Kidney (tissue), 14 donors: Measurements from ENCODE around the gene LAMTOR5. TPM values are rescaled to one million over a fixed set of nuclear protein-coding genes. Genes with fewer than 3 reads are reported as not detected.
A peak's percentile ranks its signal among the peaks of the same experiment; 100 is the strongest.

ENCODE experiments used
- DNase-seq, 5 donors: peaks; one replicate each; pipeline ENCODE4 v3.0.0-alpha.2; 2013 to 2020
- FAIRE-seq: peaks from 2 replicates; lab custom pipeline; 2012; peaks lifted over from hg19 to GRCh38; lab: Jason Lieb, UNC
- H3K27ac ChIP-seq, 2 donors: one replicate each; pipeline ENCODE4 v1.7.0; 2013; ENCODE audit warnings: low read depth in 2 of 2, low read length in 2 of 2, inconsistent platforms in 1 of 2
- H3K27me3 ChIP-seq: one replicate; pipeline ENCODE4 v1.7.1; 2013; ENCODE audit warnings: low read length, inconsistent platforms; ENCODE audit not compliant: control insufficient read depth, insufficient read depth
- H3K36me3 ChIP-seq, 3 donors: one replicate each; pipeline versions ENCODE4 v1.7.0 to v1.7.1; 2013; ENCODE audit warnings: low read length in 3 of 3, control low read depth in 1 of 3, inconsistent platforms in 1 of 3; ENCODE audit not compliant: insufficient read depth in 3 of 3, control insufficient read depth in 2 of 3
- H3K4me1 ChIP-seq, 3 donors: one replicate each; pipeline versions ENCODE4 v1.7.0 to v1.7.1; 2013; ENCODE audit warnings: low read length in 3 of 3, inconsistent platforms in 1 of 3, low read depth in 1 of 3; ENCODE audit not compliant: control insufficient read depth in 2 of 3, insufficient read depth in 2 of 3
- H3K4me3 ChIP-seq, 3 donors: one replicate each; pipeline versions ENCODE4 v1.7.0 to v1.8.1; 2013; ENCODE audit warnings: low read length in 3 of 3, control low read depth in 1 of 3, inconsistent platforms in 1 of 3
- H3K9ac ChIP-seq, 3 donors: one replicate each; pipeline versions ENCODE4 v1.7.0 to v1.7.1; 2013; ENCODE audit warnings: low read length in 3 of 3, control low read depth in 1 of 3, inconsistent platforms in 1 of 3
- H3K9me3 ChIP-seq, 3 donors: one replicate each; pipeline versions ENCODE4 v1.7.0 to v1.7.1; 2013; ENCODE audit warnings: low read length in 3 of 3, control low read depth in 1 of 3, inconsistent platforms in 1 of 3; ENCODE audit not compliant: control insufficient read depth in 2 of 3, insufficient read depth in 1 of 3
- intact Hi-C: fragments of 100-400 bp; cut with DNase I; formaldehyde crosslinking; loops from one replicate; pipeline ENCODE4 v1.11.1; 2022
- polyA plus RNA-seq: library from polyadenylated mRNA; stranded (reverse); fragments of 350-450 nt; fragmentation: Illumina TruSeq; extraction: RNeasy Lipid Tissue Mini Kit (QIAGEN cat#74804); gene quantifications from one replicate; pipeline ENCODE4 v1.2.3, GENCODE V29; 2014; ENCODE audit warnings: low read depth, low replicate concordance; ENCODE audit not compliant: insufficient read depth
- total RNA-seq: library from RNA; stranded (reverse); fragmentation: NEBNext Ultra II Directional; extraction: Animal tissue kit (Norgen Biotek cat#: 25700); gene quantifications from one replicate; pipeline ENCODE4 v1.2.1, GENCODE V29; 2021
- TF ChIP-seq, protein P1 (sequence below): IDR thresholded peaks from 3 replicates; pipeline ENCODE4 v1.5.1; 2012; ENCODE audit warnings: mild to moderate bottlenecking, moderate library complexity, borderline replicate concordance; ENCODE audit not compliant: insufficient read depth; ENCODE audit errors: extremely low read depth
- donor health status: control.
- donor health status: control.
- donor health status: control.
- donor health status: control.
- donor health status: control.
- donor health status: DM: yes; HTN: yes; CAD: no.
- donor health status: Normal renal cell carcinoma (clear cell type).

The LAMTOR5 gene
- total and polyA plus RNA-seq, 2 donors from 2014 or later: 183 to 600 TPM

DNA sequence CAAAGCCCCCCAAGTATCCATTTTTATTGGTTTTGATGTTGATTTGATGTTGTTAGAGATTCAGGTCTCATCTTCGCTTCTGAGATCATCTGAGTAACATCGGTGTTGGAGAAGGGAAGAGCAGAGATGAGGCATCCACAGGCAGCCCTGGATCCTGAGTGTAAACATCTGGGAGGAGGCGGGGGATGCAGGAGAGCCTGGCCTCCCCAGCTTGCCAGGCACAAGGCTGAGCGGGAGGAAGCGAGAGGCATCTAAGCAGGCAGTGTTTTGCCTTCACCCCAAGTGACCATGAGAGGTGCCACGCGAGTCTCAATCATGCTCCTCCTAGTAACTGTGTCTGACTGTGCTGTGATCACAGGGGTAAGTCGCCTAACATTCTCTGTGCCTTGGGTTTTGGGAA is 43.4 kb upstream of the LAMTOR5 start, which contains the start of gene PROK1:
Gene PROK1, plus strand, starts transcription at position 221 of the 400 bp plus-strand sequence. Its CDS starts 68 bp downstream, at position 289.
- Histone ChIP-seq H3K4me3 (no peak within 1 kb of the TSS), H3K9me3 (no peaks in the 10 kb centered on the region), H3K27me3 (no peaks in the 10 kb centered on the region), H3K36me3 (no peaks in the 10 kb centered on the region), H3K27ac (no peak within 1 kb of the TSS), H3K9ac (no peak within 1 kb of the TSS), H3K4me1 (no peaks in the 10 kb centered on the region)
- DNase-seq: peak in 1 of 5 donors; percentile 10
- intact Hi-C loops: no loop called here
- FAIRE-seq: no peak
- TF ChIP-seq, protein P1, sequence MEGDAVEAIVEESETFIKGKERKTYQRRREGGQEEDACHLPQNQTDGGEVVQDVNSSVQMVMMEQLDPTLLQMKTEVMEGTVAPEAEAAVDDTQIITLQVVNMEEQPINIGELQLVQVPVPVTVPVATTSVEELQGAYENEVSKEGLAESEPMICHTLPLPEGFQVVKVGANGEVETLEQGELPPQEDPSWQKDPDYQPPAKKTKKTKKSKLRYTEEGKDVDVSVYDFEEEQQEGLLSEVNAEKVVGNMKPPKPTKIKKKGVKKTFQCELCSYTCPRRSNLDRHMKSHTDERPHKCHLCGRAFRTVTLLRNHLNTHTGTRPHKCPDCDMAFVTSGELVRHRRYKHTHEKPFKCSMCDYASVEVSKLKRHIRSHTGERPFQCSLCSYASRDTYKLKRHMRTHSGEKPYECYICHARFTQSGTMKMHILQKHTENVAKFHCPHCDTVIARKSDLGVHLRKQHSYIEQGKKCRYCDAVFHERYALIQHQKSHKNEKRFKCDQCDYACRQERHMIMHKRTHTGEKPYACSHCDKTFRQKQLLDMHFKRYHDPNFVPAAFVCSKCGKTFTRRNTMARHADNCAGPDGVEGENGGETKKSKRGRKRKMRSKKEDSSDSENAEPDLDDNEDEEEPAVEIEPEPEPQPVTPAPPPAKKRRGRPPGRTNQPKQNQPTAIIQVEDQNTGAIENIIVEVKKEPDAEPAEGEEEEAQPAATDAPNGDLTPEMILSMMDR: no peak

DNA sequence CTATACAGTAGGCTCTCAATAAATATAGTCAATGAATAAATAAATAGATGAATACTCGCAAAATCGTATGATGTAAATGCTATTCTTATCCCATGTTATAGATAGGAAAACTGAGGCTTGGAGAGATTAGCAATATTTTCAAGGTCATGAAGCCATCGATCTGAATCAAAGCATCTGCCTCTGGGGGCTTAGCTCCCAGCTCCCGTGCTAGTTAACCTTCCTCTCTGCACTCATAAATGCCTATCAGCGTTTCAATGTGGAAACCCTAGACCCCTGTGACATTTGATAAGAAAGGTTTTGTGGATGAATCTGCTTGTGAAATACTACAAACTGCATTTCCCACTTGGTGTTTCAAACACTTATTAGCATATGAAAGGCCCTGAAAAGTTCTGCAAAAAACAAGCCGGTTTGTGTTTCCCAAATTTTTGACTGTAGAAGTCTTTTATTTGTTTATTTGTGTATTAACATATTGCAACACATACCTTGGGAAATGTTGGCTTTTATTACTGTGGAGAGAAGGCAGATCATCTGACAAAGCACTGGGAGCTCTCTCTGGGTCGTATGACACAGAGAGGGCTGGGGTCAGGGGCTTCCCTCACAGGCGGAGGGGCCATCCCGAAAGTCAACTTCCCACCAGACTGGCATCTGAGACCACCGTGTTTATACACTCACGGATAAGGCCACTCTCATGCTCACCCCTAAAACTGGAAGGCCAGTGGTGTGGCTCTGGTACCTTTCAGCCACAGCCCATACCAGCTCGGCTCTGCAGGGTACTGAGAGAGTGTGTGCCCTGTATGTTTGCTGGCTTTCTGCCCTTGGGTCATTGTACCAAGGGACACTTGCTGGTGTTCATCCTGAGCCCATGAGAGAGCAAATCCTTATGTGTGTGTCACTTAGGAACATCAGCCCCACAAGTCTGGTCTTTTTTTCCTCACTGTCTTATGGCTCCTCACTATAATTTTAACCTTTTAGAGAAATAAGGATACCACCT is 42.5 kb upstream of the LAMTOR5 start:
- no peak overlapping the region for H3K4me3 ChIP-seq
- no peak for FAIRE-seq
- H3K9me3 ChIP-seq: no peaks in the 10 kb centered on the region
- intact Hi-C loops: no loop called here
- H3K36me3 ChIP-seq: no peaks in the 10 kb centered on the region
- DNase-seq: peak in 1 of 5 donors; percentile 22
- TF ChIP-seq, protein P1: no peak
- H3K9ac ChIP-seq: no peak overlapping the region
- H3K4me1 ChIP-seq: no peaks in the 10 kb centered on the region
- no peak overlapping the region for H3K27ac ChIP-seq
- no peaks in the 10 kb centered on the region for H3K27me3 ChIP-seq

DNA sequence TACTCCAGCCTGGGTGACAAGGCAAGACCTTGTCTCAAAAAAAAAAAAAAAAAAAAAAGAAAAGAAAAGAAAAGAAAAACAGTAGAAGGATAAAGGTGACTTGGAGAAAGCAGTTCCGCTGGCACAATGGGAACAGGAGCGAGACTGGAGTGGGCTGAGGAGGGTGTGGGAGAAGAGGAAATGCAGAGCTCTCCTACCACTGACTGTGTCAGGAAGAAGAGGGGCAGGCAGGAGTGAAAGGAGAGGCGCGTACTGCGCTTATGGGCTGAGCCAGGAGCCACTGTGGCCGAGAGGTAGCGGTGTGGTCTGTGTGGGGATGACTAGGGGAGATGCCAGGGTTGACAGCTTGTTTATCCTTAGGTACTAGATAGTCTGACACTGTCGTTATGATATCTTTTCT is 37.1 kb upstream of the LAMTOR5 start:
- Histone ChIP-seq H3K4me3 (no peak overlapping the region), H3K4me1 (no peaks in the 10 kb centered on the region), H3K9me3 (no peaks in the 10 kb centered on the region), H3K36me3 (no peaks in the 10 kb centered on the region), H3K9ac (no peak overlapping the region), H3K27ac (no peak overlapping the region), H3K27me3 (no peaks in the 10 kb centered on the region)
- FAIRE-seq: no peak
- DNase-seq: peak in 1 of 5 donors; percentile 23
- TF ChIP-seq, protein P1: no peak
- intact Hi-C loops: no loop called here
